Hypothalamus (tissue), 51 donors: ENCODE data around the gene PLS3.
"Not testable (repeated sequence)": the region's sequence is repeated elsewhere in the genome, so short reads cannot be mapped to it uniquely, and the experiment has no call there.

Experiments used
- DNase-seq, 51 donors: peaks; one replicate each; lab custom pipeline; 2025; lab: John Stamatoyannopoulos, UW

The PLS3 gene, protein sequence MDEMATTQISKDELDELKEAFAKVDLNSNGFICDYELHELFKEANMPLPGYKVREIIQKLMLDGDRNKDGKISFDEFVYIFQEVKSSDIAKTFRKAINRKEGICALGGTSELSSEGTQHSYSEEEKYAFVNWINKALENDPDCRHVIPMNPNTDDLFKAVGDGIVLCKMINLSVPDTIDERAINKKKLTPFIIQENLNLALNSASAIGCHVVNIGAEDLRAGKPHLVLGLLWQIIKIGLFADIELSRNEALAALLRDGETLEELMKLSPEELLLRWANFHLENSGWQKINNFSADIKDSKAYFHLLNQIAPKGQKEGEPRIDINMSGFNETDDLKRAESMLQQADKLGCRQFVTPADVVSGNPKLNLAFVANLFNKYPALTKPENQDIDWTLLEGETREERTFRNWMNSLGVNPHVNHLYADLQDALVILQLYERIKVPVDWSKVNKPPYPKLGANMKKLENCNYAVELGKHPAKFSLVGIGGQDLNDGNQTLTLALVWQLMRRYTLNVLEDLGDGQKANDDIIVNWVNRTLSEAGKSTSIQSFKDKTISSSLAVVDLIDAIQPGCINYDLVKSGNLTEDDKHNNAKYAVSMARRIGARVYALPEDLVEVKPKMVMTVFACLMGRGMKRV

DNA sequence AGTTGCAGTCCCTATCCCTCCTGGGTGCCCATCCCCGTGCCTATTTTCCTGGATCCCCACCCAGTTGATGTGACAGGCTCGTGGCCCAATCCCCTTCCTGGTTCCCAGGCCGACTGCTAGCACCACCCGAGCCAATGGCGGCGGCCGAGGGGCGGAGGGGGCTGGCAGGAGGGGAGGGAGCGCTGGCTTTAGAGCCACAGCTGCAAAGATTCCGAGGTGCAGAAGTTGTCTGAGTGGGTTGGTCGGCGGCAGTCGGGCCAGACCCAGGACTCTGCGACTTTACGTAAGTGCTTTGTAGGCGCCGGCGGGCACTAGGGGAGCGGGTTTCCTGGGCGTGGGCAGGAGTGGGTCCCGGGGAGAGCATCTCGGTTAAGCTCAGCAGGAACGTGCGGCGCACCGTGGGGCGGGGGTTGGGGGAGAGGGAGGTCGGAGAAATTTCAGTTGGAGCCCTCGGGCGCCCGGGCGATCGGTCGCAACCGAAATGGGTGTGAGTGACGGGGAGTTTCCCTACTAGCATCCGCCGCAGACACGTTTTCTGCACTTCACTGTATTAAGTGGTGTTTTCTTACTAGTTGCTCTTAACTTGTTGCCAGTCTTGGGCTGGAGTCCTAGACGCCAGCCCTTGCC is at the start of gene PLS3:
PLS3 (plus strand) TSS at position 197 of the 627 bp plus-strand sequence. CDS start 49,077 bp downstream, outside the sequence.
- peak in 49 of 51 donors; percentile 5 to 82 (median 54) for DNase-seq

DNA sequence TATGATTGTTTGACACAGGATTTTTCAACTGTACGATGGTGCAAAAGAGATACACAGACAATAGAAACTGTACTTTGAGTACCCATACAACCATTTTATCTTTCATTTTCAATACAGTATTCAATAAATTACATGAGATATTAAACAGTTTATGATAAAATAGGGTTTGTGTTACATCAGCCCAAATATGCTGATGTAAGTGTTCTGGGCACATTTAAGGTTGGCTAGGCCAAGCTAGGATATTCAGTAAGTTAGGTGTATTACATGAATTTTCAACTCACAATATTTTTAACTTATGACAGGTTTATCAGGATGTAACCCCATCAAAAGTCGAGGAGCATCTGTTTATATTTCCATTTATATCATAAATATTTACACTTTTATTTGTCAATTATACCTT is 42.9 kb upstream of the PLS3 start:
- DNase-seq = no peak

DNA sequence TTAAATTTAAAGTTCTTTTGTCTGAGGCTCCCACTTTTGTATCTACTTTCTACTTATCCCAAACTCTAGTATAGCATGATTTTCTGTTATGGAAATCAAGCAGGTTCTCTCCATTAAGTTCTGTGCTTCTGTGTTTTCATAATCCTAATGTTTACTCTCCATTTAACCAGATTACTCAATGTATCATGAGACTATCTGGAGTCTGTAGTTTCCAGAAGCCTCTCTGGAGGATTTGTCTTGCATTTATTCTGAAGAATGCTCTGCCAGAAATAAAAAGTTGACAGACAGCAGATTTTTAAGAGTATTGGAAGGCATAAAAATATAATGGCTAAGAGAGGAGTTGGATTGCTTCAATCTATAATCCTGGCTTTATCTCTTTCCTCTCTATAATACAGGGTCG is 39.2 kb upstream of the PLS3 start:
- no peak for DNase-seq

DNA sequence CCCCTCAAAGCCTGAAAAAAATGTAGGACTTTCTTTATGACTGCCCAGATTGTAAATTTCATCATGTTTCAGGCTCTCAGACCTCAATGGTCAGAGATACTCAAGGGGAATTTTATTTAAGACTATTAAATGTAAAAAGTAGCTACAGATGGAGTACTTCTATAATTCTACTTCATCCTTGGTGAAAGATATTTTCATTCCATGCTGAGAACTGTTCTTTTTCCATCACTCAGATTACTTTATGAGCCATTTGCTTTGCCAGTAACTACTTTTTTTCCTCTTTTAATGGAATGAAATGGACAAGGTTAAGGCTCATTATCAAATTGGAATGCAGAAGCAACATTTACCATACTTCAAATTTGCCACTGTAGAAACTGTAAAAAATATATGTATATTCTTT is 38.0 kb upstream of the PLS3 start:
- DNase-seq = no peak

- DNase-seq = no peak
Measured at GRCh38 chrX:115525486-115525885, 35.5 kb upstream of the PLS3 start.

- no peak for DNase-seq
Measured at GRCh38 chrX:115531818-115532403, 29.1 kb upstream of the PLS3 start.

DNA sequence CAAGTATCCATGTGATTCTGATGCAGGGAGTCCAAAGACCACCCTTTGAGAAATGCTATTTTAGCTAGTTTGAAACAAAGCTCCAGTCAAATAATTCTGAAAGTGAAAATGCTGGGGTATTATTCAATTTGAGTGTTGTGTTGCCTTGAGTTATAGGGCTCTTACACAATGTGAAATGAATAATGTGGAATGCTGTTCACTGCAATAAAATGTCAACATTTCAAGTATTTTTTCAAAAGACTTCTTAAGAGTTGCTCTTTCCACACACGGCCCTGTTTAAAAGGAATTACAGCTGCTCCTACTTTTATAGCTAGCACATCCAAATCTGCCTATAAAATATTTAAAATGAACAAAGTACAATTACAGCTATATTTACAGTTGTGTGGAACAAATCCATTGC is 27.5 kb upstream of the PLS3 start:
- no peak for DNase-seq

DNA sequence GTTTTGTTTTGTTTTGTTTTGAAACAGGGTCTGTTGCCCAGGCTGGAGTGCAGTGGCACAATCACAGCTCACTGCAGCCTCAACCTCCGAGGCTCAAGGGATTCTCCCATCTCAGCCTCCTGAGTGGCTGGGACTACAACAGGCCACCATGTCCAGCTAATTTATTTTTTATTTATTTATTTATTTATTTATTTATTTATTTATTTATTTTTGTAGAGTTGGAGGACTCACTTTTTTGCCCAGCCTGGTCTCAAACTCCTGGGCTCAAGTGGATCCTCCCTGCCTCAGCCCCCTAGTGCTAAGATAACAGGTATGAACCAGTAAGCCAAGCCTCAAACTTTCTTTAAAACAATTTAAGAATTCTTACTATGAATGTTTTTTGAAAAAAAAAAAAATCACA is 26.6 kb upstream of the PLS3 start:
- no peak for DNase-seq

- DNase-seq = no peak
Measured at GRCh38 chrX:115535421-115535820, 25.6 kb upstream of the PLS3 start.

GRCh38 chrX:115535844-115536243 is 25.1 kb upstream of the PLS3 start:
- no peak for DNase-seq

DNA sequence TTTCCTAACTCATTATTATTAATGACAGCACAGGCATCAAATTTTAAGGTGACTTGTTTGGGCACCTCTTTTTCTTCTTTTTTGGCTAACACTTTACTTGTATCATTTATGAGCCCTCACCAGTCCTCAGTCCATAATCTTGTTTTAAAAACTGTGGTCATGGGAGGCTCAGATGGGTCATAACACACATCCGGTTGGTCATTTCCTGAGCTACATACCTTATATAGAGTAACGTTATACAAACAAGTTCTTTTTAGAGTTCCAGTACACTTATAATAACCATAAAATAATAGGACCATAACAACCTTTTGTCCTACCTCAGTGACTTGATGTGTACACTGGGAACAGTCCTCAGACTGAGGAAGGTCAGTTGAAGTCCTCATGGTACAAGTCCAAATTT is 21.1 kb upstream of the PLS3 start:
- no peak for DNase-seq

- DNase-seq = not testable (repeated sequence)
Measured at GRCh38 chrX:115541045-115541444, 19.9 kb upstream of the PLS3 start.

DNA sequence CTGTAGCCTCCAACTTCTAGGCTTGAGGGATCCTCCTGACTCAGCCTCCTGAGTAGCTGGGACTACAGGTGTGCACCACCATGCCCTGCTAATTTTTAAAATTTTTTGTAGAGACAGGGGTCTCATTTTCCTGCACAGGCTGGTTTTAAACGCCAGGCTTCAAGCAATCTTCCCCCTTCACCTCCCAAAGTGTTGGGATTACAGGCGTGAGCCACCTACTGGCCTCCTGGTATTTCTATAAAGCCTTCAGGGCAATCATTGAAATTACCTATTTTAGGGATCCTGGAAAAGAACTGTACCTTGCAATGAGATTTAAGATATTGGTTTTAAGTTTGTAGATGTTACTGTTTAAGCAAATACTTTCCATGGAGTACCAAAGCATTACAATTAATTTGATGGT is 13.5 kb upstream of the PLS3 start:
- no peak for DNase-seq

DNA sequence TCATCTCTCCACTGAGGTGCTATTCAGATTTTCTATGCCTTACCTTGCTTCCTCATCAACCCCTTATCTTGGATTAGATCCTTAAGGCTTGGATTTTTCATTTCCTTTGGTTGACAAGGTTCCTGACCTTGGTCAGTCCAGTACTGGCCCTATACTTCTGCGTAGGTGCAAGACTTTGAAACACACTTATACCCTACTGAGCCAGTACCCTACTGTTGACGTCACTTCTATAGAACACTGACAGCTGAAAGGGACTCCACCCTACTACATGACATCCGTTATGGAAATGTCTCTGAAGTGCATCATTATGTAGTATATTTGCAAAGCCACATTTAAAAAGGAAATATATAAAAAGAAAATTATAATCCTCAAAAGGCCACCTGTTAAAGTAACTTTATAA is 12.0 kb upstream of the PLS3 start:
- no peak for DNase-seq

- peak in 1 of 51 donors; percentile 0 for DNase-seq
Measured at GRCh38 chrX:115553171-115553570, 7.8 kb upstream of the PLS3 start.

GRCh38 chrX:115559672-115560071 is 1.3 kb upstream of the PLS3 start:
- no peak for DNase-seq

DNA sequence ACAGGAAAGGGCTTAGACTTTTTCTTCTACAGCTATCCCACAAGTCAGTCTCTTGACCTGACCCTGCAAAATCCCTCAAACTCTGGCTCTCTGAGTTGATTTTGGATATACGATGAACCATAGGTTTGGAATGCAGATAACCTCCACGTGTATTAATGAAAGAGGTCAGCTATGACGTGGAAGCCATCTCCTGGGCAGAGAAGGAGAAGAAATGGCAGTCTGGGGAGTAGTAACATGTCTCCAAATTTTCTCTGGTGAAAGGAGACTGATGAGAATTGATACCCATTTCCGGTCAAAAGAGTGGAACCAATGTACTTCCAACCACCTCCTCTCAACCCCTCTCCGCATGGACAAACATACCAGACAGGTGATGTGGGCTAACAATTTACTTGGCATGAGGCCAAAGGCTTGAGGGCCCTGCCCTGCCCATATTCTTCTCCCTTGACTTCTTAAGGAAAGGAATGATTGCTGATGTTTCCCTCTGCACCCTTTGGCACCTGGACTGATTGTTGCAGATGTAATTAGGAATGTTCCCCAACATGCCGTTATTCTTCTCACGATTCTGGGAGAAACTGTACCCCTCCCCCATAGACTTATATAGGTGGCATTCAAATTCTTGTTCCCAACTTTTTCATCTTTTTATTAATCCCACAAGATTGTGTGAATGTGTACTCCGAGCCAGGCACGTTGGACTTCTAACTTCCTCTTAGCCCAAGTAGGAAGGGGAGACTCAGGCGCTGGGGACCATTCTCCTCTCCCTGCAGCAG is 580 bp upstream of the PLS3 start:
- DNase-seq = no peak

DNA sequence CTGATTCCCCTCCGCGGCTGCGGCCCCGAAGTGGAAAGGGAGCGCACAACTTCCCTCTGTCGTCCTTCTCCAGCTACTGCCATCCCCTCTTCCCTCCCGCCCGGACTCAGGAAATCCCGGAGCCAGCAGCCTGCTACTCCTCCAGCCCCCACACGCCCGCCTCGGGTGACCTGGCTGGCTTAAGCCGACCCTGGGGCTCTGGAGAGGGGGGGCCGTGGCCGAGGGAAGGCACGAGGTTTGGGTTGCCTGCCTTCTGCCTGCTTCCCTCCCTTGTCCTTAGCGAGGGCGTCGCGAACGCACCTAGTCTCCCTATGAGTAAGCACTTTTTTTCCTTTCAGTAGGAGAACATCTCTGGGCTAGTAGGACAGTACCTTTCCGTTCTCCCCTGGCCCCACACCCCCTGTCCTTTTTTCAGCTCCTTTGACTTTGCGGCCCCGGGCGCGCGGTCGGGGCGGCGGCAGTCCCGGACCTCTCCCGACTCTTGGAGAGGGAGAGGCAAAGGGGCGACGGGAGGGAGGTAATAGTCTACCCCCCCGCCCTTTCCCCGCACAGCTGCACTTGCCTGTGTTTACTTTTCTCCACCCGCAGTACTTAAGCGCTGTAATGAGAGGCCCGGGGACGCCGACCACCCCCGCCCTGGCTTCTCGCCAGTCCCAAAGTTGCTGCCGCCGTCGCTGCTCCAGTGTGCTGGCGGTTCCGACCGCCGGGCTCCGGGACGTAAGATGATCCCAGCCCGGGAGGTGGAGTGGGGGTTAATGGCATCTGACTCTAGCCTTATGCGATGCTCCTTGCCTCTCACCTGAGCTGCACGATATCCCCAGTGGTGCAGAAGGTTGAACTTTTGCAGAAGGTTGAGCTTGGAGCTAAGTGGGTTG is 868 bp downstream of the PLS3 start:
- DNase-seq = peak in 37 of 51 donors; percentile 1 to 41 (median 19)

DNA sequence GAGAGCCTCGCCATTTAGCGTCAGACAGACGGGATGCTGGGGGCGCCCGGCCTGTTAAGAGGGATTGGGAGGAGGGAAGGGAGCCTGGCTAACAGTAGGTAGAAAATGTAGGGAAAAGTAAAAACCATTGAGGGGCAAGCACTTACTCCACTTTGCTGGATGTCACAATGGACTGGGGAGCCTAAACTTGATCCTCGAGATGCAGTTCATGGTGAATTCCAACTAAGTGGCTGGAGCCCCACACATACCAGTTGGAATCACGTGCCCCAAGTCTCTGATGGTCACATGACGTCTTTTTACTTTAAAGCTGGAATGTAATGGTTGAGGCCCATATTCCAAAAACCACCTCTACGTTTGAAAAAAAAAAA is 1.5 kb downstream of the PLS3 start:
- DNase-seq = peak in 8 of 51 donors; percentile 4 to 32 (median 16)
